ENCODE results near the gene TM7SF2. TPM values are rescaled to one million over a fixed set of nuclear protein-coding genes. Genes with fewer than 3 reads are reported as not detected.
A peak's percentile ranks its signal among the peaks of the same experiment; 100 is the strongest.

TM7SF2 gene
- total and polyA plus RNA-seq, 2 of the 13 experiments (the other 11 are each of a cell fraction or from before 2014, with no cell fraction given) = 56.0 to 66.9 TPM

- no peak; the same call in 1 of the 2 replicates for TF ChIP-seq ARID5B (CRISPR knock-in tag; IDR thresholded peaks at IDR 0.05)
- TF ChIP-seq NKX3-1 (CRISPR knock-in tag; IDR thresholded peaks at IDR 0.05) = no peak
- no peak for TF ChIP-seq PCBP1 (IDR thresholded peaks at IDR 0.05; ENCODE audit: borderline replicate concordance, low read depth, low read length)
- no peak for TF ChIP-seq NR2F1 (CRISPR knock-in tag; IDR thresholded peaks at IDR 0.05)
- TF ChIP-seq NR2F6 (IDR thresholded peaks at IDR 0.05) = peak; percentile 11; the same call in 1 of the 2 replicates
- no peak for TF ChIP-seq NR2F6 (CRISPR knock-in tag; IDR thresholded peaks at IDR 0.05)
- no peak for TF ChIP-seq EHMT2 (IDR thresholded peaks at IDR 0.05; ENCODE audit: borderline replicate concordance, low read depth, low read length)
- no peak for TF ChIP-seq ERF (CRISPR knock-in tag; IDR thresholded peaks at IDR 0.05)
- TF ChIP-seq ZNF225 (CRISPR knock-in tag; IDR thresholded peaks at IDR 0.05) = no peak
- no peak for TF ChIP-seq ZNF121 (CRISPR knock-in tag; IDR thresholded peaks at IDR 0.05)
- no peak for TF ChIP-seq ARNT2 (CRISPR knock-in tag; IDR thresholded peaks at IDR 0.05; ENCODE audit: low read depth)
- TF ChIP-seq, protein P1, sequence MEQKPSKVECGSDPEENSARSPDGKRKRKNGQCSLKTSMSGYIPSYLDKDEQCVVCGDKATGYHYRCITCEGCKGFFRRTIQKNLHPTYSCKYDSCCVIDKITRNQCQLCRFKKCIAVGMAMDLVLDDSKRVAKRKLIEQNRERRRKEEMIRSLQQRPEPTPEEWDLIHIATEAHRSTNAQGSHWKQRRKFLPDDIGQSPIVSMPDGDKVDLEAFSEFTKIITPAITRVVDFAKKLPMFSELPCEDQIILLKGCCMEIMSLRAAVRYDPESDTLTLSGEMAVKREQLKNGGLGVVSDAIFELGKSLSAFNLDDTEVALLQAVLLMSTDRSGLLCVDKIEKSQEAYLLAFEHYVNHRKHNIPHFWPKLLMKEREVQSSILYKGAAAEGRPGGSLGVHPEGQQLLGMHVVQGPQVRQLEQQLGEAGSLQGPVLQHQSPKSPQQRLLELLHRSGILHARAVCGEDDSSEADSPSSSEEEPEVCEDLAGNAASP (CRISPR knock-in tag; IDR thresholded peaks at IDR 0.05; ENCODE audit: borderline replicate concordance) = no peak
- TF ChIP-seq, protein P2, sequence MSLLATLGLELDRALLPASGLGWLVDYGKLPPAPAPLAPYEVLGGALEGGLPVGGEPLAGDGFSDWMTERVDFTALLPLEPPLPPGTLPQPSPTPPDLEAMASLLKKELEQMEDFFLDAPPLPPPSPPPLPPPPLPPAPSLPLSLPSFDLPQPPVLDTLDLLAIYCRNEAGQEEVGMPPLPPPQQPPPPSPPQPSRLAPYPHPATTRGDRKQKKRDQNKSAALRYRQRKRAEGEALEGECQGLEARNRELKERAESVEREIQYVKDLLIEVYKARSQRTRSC (CRISPR knock-in tag; IDR thresholded peaks at IDR 0.05; ENCODE audit: low read depth) = no peak
- no peak for TF ChIP-seq ZKSCAN8 (CRISPR knock-in tag; IDR thresholded peaks at IDR 0.05; ENCODE audit: borderline replicate concordance)
- TF ChIP-seq SP140L (CRISPR knock-in tag; IDR thresholded peaks at IDR 0.05; ENCODE audit: borderline replicate concordance) = no peak
- TF ChIP-seq, protein P3, sequence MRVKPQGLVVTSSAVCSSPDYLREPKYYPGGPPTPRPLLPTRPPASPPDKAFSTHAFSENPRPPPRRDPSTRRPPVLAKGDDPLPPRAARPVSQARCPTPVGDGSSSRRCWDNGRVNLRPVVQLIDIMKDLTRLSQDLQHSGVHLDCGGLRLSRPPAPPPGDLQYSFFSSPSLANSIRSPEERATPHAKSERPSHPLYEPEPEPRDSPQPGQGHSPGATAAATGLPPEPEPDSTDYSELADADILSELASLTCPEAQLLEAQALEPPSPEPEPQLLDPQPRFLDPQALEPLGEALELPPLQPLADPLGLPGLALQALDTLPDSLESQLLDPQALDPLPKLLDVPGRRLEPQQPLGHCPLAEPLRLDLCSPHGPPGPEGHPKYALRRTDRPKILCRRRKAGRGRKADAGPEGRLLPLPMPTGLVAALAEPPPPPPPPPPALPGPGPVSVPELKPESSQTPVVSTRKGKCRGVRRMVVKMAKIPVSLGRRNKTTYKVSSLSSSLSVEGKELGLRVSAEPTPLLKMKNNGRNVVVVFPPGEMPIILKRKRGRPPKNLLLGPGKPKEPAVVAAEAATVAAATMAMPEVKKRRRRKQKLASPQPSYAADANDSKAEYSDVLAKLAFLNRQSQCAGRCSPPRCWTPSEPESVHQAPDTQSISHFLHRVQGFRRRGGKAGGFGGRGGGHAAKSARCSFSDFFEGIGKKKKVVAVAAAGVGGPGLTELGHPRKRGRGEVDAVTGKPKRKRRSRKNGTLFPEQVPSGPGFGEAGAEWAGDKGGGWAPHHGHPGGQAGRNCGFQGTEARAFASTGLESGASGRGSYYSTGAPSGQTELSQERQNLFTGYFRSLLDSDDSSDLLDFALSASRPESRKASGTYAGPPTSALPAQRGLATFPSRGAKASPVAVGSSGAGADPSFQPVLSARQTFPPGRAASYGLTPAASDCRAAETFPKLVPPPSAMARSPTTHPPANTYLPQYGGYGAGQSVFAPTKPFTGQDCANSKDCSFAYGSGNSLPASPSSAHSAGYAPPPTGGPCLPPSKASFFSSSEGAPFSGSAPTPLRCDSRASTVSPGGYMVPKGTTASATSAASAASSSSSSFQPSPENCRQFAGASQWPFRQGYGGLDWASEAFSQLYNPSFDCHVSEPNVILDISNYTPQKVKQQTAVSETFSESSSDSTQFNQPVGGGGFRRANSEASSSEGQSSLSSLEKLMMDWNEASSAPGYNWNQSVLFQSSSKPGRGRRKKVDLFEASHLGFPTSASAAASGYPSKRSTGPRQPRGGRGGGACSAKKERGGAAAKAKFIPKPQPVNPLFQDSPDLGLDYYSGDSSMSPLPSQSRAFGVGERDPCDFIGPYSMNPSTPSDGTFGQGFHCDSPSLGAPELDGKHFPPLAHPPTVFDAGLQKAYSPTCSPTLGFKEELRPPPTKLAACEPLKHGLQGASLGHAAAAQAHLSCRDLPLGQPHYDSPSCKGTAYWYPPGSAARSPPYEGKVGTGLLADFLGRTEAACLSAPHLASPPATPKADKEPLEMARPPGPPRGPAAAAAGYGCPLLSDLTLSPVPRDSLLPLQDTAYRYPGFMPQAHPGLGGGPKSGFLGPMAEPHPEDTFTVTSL (CRISPR knock-in tag; IDR thresholded peaks at IDR 0.05; ENCODE audit: borderline replicate concordance) = no peak
- TF ChIP-seq ZNF362 (CRISPR knock-in tag; IDR thresholded peaks at IDR 0.05; ENCODE audit: borderline replicate concordance) = no peak
These were observed 30.3 kb downstream of the TM7SF2 start (continued) for GRCh38 chr11:65141896-65142494.

All from HepG2 (cell line).